Left colon (tissue), 2 donors: ENCODE measurements around the gene SKI. TPM values are rescaled to one million over a fixed set of nuclear protein-coding genes. Genes with fewer than 3 reads are reported as not detected.

Experiments used
- ATAC-seq: fragments of 200-7000 bp; cut with Tn5 transposase; one replicate; pipeline ENCODE4 v1.9.1; 2020; ENCODE audit warnings: mild to moderate bottlenecking, moderate library complexity
- DNase-seq, 2 donors: peaks; one replicate each; pipeline ENCODE4 v3.0.0-alpha.2; 2020
- intact Hi-C, 2 donors: fragments of 100-400 bp; cut with DNase I in 1 of 2; cut with micrococcal nuclease in 1 of 2; formaldehyde crosslinking; loops; one replicate each; pipeline versions ENCODE4 v1.11.2 to v1.14.0; 2022; cut with DNase I, micrococcal nuclease
- total RNA-seq, 2 donors: library from RNA; stranded (reverse); fragmentation: NEBNext Ultra II Directional; extraction: Animal tissue kit (Norgen Biotek cat#: 25700); gene quantifications; one replicate each; pipeline ENCODE4 v1.2.1, GENCODE V29; 2021
- donor health status: DM: no; HTN: no; CAD: no.
- donor health status: DM: yes; HTN: yes; CAD: no.

Gene SKI
- total RNA-seq, 2 donors from 2014 or later, result 30.2 to 35.5 TPM

GRCh38 chr1:2224170-2224584 lies 3.9 kb upstream of the SKI start:
- DNase-seq, result no peak
- intact Hi-C loops, result no loop called here
- no peak for ATAC-seq

- no peak for ATAC-seq
- DNase-seq, result no peak
- intact Hi-C loops, result no loop called here
These were observed 3.3 kb upstream of the SKI start for GRCh38 chr1:2224631-2225428.

GRCh38 chr1:2226525-2227345 lies 1.4 kb upstream of the SKI start:
- DNase-seq (peak; percentile 35 to 46), ATAC-seq (no peak)
- intact Hi-C loops, result no loop called here

GRCh38 chr1:2227346-2228156 lies 568 bp upstream of the SKI start:
- ATAC-seq (peak; percentile 81), DNase-seq (peak; percentile 94 to 96)
- intact Hi-C loops, result no loop called here

GRCh38 chr1:2228694-2229036 lies 546 bp downstream of the SKI start:
- ATAC-seq (peak; percentile 4), DNase-seq (peak in 1 of 2 donors; percentile 56)
- intact Hi-C loops, result no loop called here

GRCh38 chr1:2229037-2229864 lies 1.1 kb downstream of the SKI start:
- intact Hi-C loops, result no loop called here
- DNase-seq (peak; percentile 76 to 79), ATAC-seq (peak; percentile 39)

GRCh38 chr1:2229911-2230731 lies 2.0 kb downstream of the SKI start:
- peak in 1 of 2 donors; percentile 62 for DNase-seq
- ATAC-seq, result peak; percentile 13
- intact Hi-C loops, result no loop called here

GRCh38 chr1:2230781-2231531 lies 2.8 kb downstream of the SKI start:
- intact Hi-C loops, result no loop called here
- peak; percentile 12 for ATAC-seq
- peak in 1 of 2 donors; percentile 52 for DNase-seq

GRCh38 chr1:2231532-2232254 lies 3.6 kb downstream of the SKI start:
- ATAC-seq (peak; percentile 6), DNase-seq (peak; percentile 80 to 82)
- intact Hi-C loops, result no loop called here

GRCh38 chr1:2232255-2232915 lies 4.3 kb downstream of the SKI start:
- intact Hi-C loops, result no loop called here
- DNase-seq (no peak), ATAC-seq (no peak)

GRCh38 chr1:2232916-2233438 lies 4.9 kb downstream of the SKI start:
- intact Hi-C loops, result no loop called here
- ATAC-seq, result no peak
- no peak for DNase-seq

GRCh38 chr1:2233468-2233867 lies 5.3 kb downstream of the SKI start:
- ATAC-seq (no peak), DNase-seq (no peak)
- intact Hi-C loops, result no loop called here

- DNase-seq (peak; percentile 74 to 85), ATAC-seq (peak; percentile 15)
- intact Hi-C loops, result no loop called here
These were observed 6.1 kb downstream of the SKI start for GRCh38 chr1:2233997-2234761.

GRCh38 chr1:2234762-2235113 lies 6.6 kb downstream of the SKI start:
- intact Hi-C loops, result no loop called here
- no peak for ATAC-seq
- no peak for DNase-seq
